ENCODE measurements around the gene EHHADH. TPM values are rescaled to one million over a fixed set of nuclear protein-coding genes. Genes with fewer than 3 reads are reported as not detected.
A peak's percentile ranks its signal among the peaks of the same experiment; 100 is the strongest.

Gene EHHADH
- total and polyA plus RNA-seq, 9 of the 15 experiments (the other 6 are each of a cell fraction or from before 2014, with no cell fraction given), result 3.6 to 6.4 (median 5.4) TPM

- TF ChIP-seq MEIS2 (IDR thresholded peaks at IDR 0.05; ENCODE audit: partially characterized antibody) (no peak), ZNF143 (CRISPR knock-in tag; IDR thresholded peaks at IDR 0.05) (no peak), RBM34 (IDR thresholded peaks at IDR 0.05; ENCODE audit: borderline replicate concordance, insufficient read depth, low read length) (no peak), BRF2 (IDR thresholded peaks at IDR 0.05; ENCODE audit: borderline replicate concordance, insufficient read depth, insufficient read length) (no peak), SMAD1 (IDR thresholded peaks at IDR 0.05; ENCODE audit: low read depth, low read length, partially characterized antibody) (no peak), FOXM1 (IDR thresholded peaks at IDR 0.05; ENCODE audit: low read depth) (no peak), FOXM1 (CRISPR knock-in tag; IDR thresholded peaks at IDR 0.05; ENCODE audit: low read depth) (no peak), ZNF311 (CRISPR knock-in tag; IDR thresholded peaks at IDR 0.05) (no peak), ZNF507 (tag; conservative IDR thresholded peaks at IDR 0.05) (no peak), CBFA2T2 (conservative IDR thresholded peaks at IDR 0.05) (no peak), KLF10 (CRISPR knock-in tag; IDR thresholded peaks at IDR 0.05) (no peak), TCF3 (CRISPR knock-in tag; IDR thresholded peaks at IDR 0.05) (0 out of 2 replicates have a peak, but pooled peaks have one; percentile 28), MTA3 (IDR thresholded peaks at IDR 0.05; ENCODE audit: borderline replicate concordance) (no peak; the same call in 1 of the 2 replicates), ZNF133 (CRISPR knock-in tag; IDR thresholded peaks at IDR 0.05) (no peak), CTCF (IDR thresholded peaks at IDR 0.05 in 2 of 3, conservative IDR thresholded peaks at IDR 0.05 in 1 of 3; ENCODE audit: insufficient read depth in 2 of 3, low read depth in 1 of 3, low read length in 3 of 3) (no peak), DPF2 (IDR thresholded peaks at IDR 0.05) (peak; percentile 48; the same call in 1 of the 2 replicates), EHMT2 (IDR thresholded peaks at IDR 0.05) (no peak), TAF7 (tag; IDR thresholded peaks at IDR 0.05) (peak; percentile 23; the same call in 1 of the 2 replicates), RAD51 (IDR thresholded peaks at IDR 0.05; ENCODE audit: borderline replicate concordance, low read depth) (no peak), HSF4 (CRISPR knock-in tag; IDR thresholded peaks at IDR 0.05; ENCODE audit: borderline replicate concordance) (no peak)
- TF ChIP-seq, protein P1, sequence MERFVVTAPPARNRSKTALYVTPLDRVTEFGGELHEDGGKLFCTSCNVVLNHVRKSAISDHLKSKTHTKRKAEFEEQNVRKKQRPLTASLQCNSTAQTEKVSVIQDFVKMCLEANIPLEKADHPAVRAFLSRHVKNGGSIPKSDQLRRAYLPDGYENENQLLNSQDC (CRISPR knock-in tag; IDR thresholded peaks at IDR 0.05), result no peak
- TF ChIP-seq, protein P2, sequence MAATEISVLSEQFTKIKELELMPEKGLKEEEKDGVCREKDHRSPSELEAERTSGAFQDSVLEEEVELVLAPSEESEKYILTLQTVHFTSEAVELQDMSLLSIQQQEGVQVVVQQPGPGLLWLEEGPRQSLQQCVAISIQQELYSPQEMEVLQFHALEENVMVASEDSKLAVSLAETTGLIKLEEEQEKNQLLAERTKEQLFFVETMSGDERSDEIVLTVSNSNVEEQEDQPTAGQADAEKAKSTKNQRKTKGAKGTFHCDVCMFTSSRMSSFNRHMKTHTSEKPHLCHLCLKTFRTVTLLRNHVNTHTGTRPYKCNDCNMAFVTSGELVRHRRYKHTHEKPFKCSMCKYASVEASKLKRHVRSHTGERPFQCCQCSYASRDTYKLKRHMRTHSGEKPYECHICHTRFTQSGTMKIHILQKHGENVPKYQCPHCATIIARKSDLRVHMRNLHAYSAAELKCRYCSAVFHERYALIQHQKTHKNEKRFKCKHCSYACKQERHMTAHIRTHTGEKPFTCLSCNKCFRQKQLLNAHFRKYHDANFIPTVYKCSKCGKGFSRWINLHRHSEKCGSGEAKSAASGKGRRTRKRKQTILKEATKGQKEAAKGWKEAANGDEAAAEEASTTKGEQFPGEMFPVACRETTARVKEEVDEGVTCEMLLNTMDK (IDR thresholded peaks at IDR 0.05; ENCODE audit: borderline replicate concordance, insufficient read depth, low read depth, low read length, poor library complexity, severe bottlenecking), result no peak
- TF ChIP-seq, protein P3, sequence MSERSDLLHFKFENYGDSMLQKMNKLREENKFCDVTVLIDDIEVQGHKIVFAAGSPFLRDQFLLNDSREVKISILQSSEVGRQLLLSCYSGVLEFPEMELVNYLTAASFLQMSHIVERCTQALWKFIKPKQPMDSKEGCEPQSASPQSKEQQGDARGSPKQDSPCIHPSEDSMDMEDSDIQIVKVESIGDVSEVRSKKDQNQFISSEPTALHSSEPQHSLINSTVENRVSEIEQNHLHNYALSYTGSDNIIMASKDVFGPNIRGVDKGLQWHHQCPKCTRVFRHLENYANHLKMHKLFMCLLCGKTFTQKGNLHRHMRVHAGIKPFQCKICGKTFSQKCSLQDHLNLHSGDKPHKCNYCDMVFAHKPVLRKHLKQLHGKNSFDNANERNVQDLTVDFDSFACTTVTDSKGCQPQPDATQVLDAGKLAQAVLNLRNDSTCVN (CRISPR knock-in tag; IDR thresholded peaks at IDR 0.05), result no peak
Measured at GRCh38 chr3:185253645-185254410, at the start of gene EHHADH (continued).

Data from K562 (cell line).